Lower leg skin (tissue), 4 donors: ENCODE measurements around the gene BACE1. TPM values are rescaled to one million over a fixed set of nuclear protein-coding genes. Genes with fewer than 3 reads are reported as not detected.
A peak's percentile ranks its signal among the peaks of the same experiment; 100 is the strongest.

Experiments
- DNase-seq, 2 donors: peaks; one replicate each; pipeline ENCODE4 v3.0.0-alpha.2; 2019; ENCODE audit warnings: low spot score in 2 of 2
- H3K4me3 ChIP-seq: fragments of 200-600 bp; sonication (generic); 2 replicates; pipeline ENCODE4 v1.5.1; 2017; ENCODE audit warnings: mild to moderate bottlenecking, low read depth; ENCODE audit not compliant: poor library complexity, severe bottlenecking
- POLR2A ChIP-seq, 2 donors: fragments of 450-650 bp; IDR thresholded peaks; one replicate each; pipeline ENCODE4 v1.6.1; 2016 to 2017; ENCODE audit warnings: antibody characterized with exemption in 2 of 2, mild to moderate bottlenecking in 1 of 2, moderate library complexity in 1 of 2
- WGBS, 2 donors: methylation state at CpG; one replicate each; pipeline ENCODE4 v1.1.5; 2018; 5-methylcytosine and 5-hydroxymethylcytosine counted together
- intact Hi-C: fragments of 100-400 bp; cut with DNase I; formaldehyde crosslinking; loops from one replicate; pipeline ENCODE4 v1.15.0; 2023; ENCODE audit warnings: low total_unique reads
- total RNA-seq, 4 donors: library from RNA; depleted of rRNA; stranded (reverse); fragments of >200 nt; gene quantifications; one replicate each; pipeline ENCODE4 v1.1.0, GENCODE V29; 2016
- TF ChIP-seq, protein P1 (sequence below), 3 donors: fragments of 450-650 bp; IDR thresholded peaks; one replicate each; pipeline ENCODE4 v1.5.1; 2016; ENCODE audit warnings: antibody characterized with exemption in 3 of 3, mild to moderate bottlenecking in 3 of 3, moderate library complexity in 2 of 3

Gene BACE1
- total RNA-seq, 4 donors from 2014 or later: 9.1 to 31.6 (median 19.1) TPM

DNA sequence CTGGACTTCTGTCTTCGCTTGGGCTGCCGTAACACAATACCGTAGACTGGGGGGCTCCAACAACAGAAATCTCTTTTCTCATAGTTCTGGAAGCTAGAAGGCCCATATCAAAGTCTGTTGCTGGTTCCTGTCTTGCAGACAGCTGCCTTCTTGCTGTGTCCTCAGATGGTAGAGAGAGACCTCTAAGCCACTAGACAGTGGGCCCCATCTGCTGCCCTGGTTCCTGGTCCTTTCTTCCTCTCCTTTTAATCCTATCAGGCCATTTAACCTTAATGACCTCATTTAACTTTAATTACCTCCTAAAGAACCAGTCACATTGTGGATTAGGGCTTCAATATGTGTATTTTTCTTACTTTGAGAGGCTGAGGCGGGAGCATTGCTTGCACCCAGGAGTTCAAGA is 21.0 kb upstream of the BACE1 start:
- TF ChIP-seq, protein P1, sequence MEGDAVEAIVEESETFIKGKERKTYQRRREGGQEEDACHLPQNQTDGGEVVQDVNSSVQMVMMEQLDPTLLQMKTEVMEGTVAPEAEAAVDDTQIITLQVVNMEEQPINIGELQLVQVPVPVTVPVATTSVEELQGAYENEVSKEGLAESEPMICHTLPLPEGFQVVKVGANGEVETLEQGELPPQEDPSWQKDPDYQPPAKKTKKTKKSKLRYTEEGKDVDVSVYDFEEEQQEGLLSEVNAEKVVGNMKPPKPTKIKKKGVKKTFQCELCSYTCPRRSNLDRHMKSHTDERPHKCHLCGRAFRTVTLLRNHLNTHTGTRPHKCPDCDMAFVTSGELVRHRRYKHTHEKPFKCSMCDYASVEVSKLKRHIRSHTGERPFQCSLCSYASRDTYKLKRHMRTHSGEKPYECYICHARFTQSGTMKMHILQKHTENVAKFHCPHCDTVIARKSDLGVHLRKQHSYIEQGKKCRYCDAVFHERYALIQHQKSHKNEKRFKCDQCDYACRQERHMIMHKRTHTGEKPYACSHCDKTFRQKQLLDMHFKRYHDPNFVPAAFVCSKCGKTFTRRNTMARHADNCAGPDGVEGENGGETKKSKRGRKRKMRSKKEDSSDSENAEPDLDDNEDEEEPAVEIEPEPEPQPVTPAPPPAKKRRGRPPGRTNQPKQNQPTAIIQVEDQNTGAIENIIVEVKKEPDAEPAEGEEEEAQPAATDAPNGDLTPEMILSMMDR (IDR thresholded peaks at IDR 0.05): no peak
- no peak for TF ChIP-seq POLR2A (IDR thresholded peaks at IDR 0.05)
- intact Hi-C loops: no loop called here
- WGBS, 2 donors: 98 to 99% methylated on average over 4 of the region's 4 CpGs
- DNase-seq: no peak
- no peak overlapping the region for H3K4me3 ChIP-seq

DNA sequence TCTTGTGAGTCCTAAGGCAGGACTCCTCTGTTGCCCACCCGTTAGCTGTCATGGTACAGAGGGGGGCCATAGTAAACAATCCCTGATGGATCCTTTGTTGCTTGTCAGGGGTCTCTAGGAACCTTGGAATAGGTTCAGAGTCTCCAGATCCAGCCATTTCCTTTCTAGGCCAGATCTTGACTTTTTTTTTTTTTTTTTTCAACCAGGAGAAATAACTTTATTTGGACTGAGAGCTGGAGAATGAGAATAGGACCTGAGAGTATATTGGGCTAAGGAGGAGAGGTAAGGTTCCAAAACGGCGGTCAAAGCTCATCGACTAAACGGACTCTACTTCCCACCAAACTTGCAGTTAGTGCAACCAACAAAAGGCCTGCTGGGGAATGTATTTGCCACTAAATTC is 19.3 kb upstream of the BACE1 start:
- WGBS, 2 donors: 95 to 96% methylated on average over 5 of the region's 5 CpGs
- no peak for TF ChIP-seq POLR2A (IDR thresholded peaks at IDR 0.05)
- TF ChIP-seq, protein P1 (IDR thresholded peaks at IDR 0.05): no peak
- no peak for DNase-seq
- intact Hi-C loops: no loop called here
- H3K4me3 ChIP-seq: no peak overlapping the region

GRCh38 chr11:117334896-117335295 is 18.8 kb upstream of the BACE1 start:
- DNase-seq: no peak
- TF ChIP-seq, protein P1 (IDR thresholded peaks at IDR 0.05): no peak
- no peak for TF ChIP-seq POLR2A (IDR thresholded peaks at IDR 0.05)
- no peak overlapping the region for H3K4me3 ChIP-seq
- WGBS, 2 donors: 89 to 92% methylated on average over 6 of the region's 6 CpGs
- intact Hi-C loops: no loop called here

GRCh38 chr11:117333917-117334316 is 17.9 kb upstream of the BACE1 start:
- intact Hi-C loops: no loop called here
- WGBS, 2 donors: 62 to 68% methylated on average over 9 of the region's 9 CpGs
- no peak for DNase-seq
- TF ChIP-seq, protein P1 (IDR thresholded peaks at IDR 0.05): no peak
- TF ChIP-seq POLR2A (IDR thresholded peaks at IDR 0.05): no peak
- no peak overlapping the region for H3K4me3 ChIP-seq

DNA sequence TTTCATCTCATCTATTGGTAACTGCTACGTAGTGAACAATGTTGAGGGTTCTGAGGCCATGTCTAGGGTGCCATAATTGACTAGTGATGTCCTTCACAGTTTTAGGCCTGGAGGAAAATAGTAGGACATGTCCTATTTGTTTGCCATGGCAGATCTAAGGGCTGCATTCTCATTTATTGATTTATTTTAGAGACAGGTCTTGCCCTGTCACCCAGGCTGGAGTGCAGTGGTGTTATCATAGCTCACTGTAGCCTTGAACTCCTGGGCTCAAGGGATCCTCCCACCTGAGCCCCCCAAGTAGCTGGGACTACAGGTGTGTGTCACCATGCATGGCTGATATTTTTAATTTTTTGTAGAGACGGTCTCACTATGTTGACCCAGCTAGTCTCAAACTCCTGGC is 16.8 kb upstream of the BACE1 start:
- intact Hi-C loops: no loop called here
- DNase-seq: no peak
- TF ChIP-seq, protein P1 (IDR thresholded peaks at IDR 0.05): no peak
- no peak for TF ChIP-seq POLR2A (IDR thresholded peaks at IDR 0.05)
- H3K4me3 ChIP-seq: no peak overlapping the region
- WGBS, 2 donors: 50 to 97% methylated on average over 2 of the region's 2 CpGs

DNA sequence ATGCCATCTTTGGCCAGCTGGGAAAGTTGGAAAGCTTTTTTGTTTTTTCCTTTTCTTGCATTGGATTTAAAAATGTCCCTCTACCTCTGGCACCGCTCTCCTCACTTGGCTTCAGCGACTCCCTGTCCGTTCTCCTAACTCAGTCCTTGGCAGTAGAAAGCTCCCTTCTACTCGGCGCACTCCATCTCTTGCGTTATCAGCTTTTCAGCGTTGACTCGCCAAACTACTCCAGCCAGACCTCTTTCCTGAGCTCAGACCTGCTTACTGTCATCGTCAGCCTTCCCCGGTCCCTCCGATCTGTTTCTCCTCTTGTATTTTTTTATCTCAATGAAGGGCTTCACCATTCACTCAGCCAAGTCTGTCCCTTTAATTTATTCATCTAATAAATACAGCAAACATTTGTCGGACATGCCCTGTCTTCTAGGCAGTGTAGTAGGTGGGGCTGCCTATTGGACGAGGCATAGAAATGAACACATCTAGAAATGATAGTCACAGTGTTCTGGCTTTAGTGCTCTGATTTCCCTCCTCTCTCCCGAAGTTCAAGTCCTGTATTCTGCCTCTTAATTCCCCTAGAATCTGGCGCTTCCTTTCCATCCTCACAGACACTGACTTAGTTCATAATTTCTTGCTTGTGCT is 12.4 kb upstream of the BACE1 start:
- WGBS, 2 donors: 5 to 7% methylated on average over 15 of the region's 15 CpGs

More for the DNA sequence above, 12.4 kb upstream of the BACE1 start:
- H3K4me3 ChIP-seq: peak overlapping the region; percentile 74
- DNase-seq: peak in 1 of 2 donors; percentile 34
- no peak for TF ChIP-seq POLR2A (IDR thresholded peaks at IDR 0.05)
- TF ChIP-seq, protein P1 (IDR thresholded peaks at IDR 0.05): no peak
- intact Hi-C loops: no loop called here
